HEK293 (cell line): ENCODE data around the gene MAS1.

Experiments
- CTCF ChIA-PET: fragments of 350-600 bp; formaldehyde crosslinking; extraction: SDS; loops from one replicate; lab custom pipeline; 2021; ENCODE audit warnings: antibody characterized with exemption; lab: Yijun Ruan, JAX
- POLR2A ChIA-PET: fragments of 300-600 bp; formaldehyde crosslinking; extraction: SDS; loops from one replicate; lab custom pipeline; 2020; ENCODE audit warnings: antibody characterized with exemption, inconsistent platforms; lab: Yijun Ruan, JAX
- H3K27ac ChIP-seq: fragments of 200-500 bp; sonication (Bioruptor generic); 2 replicates; pipeline ENCODE4 v1.5.1; 2014; ENCODE audit warnings: low read depth, low read length, control low read depth, inconsistent platforms; ENCODE audit errors: extremely low read depth
- H3K36me3 ChIP-seq, 2 experiments: fragments of 200-500 bp in 1 of 2; sonication (Bioruptor generic) in 1 of 2; 1 replicate in 1 of 2; 2 replicates in 1 of 2; pipeline ENCODE4 v1.5.1; 2014 to 2017; ENCODE audit warnings: inconsistent platforms in 2 of 2, low read length in 2 of 2; ENCODE audit not compliant: control insufficient read depth in 2 of 2, insufficient read depth in 1 of 2
- H3K4me1 ChIP-seq: fragments of 200-500 bp; sonication (Bioruptor generic); 2 replicates; pipeline ENCODE4 v1.5.1; 2014; ENCODE audit warnings: mild to moderate bottlenecking, low read length, inconsistent platforms; ENCODE audit not compliant: control insufficient read depth, insufficient read depth
- H3K4me3 ChIP-seq: 2 replicates; pipeline ENCODE4 v1.5.1; 2011; ENCODE audit warnings: low read depth, mild to moderate bottlenecking, control low read depth, low read length, moderate library complexity
- H3K9me3 ChIP-seq: fragments of 200-500 bp; sonication (Bioruptor generic); 2 replicates; pipeline ENCODE4 v1.5.1; 2014; ENCODE audit warnings: low read depth, low read length, inconsistent platforms; ENCODE audit not compliant: control insufficient read depth, insufficient read depth
- HOXA7 ChIP-seq: sonication (generic); formaldehyde crosslinking; IDR thresholded peaks from 2 replicates; pipeline ENCODE4 v1.8.1; 2022; ENCODE audit warnings: missing genetic modification reagents, borderline replicate concordance
- KLF16 ChIP-seq: fragments of 450-650 bp; formaldehyde crosslinking; IDR thresholded peaks from 2 replicates; pipeline ENCODE4 v1.5.1; 2017; ENCODE audit warnings: missing biosample characterization, missing genetic modification characterization
- REPIN1 ChIP-seq: fragments of 450-650 bp; formaldehyde crosslinking; IDR thresholded peaks from 2 replicates; pipeline ENCODE4 v1.5.1; 2017; ENCODE audit warnings: missing biosample characterization, missing genetic modification characterization, low read depth
- ZNF10 ChIP-seq: fragments of 450-650 bp; formaldehyde crosslinking; IDR thresholded peaks from 2 replicates; pipeline ENCODE4 v1.5.1; 2017; ENCODE audit warnings: missing biosample characterization, missing genetic modification characterization
- ZNF121 ChIP-seq: fragments of 450-650 bp; formaldehyde crosslinking; IDR thresholded peaks from 2 replicates; pipeline ENCODE4 v1.5.1; 2016; ENCODE audit warnings: missing biosample characterization, missing genetic modification characterization
- ZNF175 ChIP-seq: fragments of 450-650 bp; formaldehyde crosslinking; IDR thresholded peaks from 2 replicates; pipeline ENCODE4 v1.5.1; 2016; ENCODE audit warnings: missing biosample characterization, missing genetic modification characterization
- ZNF211 ChIP-seq: fragments of 450-650 bp; formaldehyde crosslinking; IDR thresholded peaks from 2 replicates; pipeline ENCODE4 v1.5.1; 2016; ENCODE audit warnings: low read depth, missing biosample characterization, missing genetic modification characterization
- ZNF335 ChIP-seq: fragments of 450-650 bp; formaldehyde crosslinking; conservative IDR thresholded peaks from 2 replicates; pipeline ENCODE4 v1.5.1; 2016; ENCODE audit warnings: missing biosample characterization, missing genetic modification characterization
- ZNF549 ChIP-seq: fragments of 450-650 bp; IDR thresholded peaks from 2 replicates; pipeline ENCODE4 v1.5.1; 2018; ENCODE audit warnings: missing biosample characterization, missing genetic modification characterization, mild to moderate bottlenecking, inconsistent platforms, moderate library complexity
- ZNF585B ChIP-seq: fragments of 450-650 bp; formaldehyde crosslinking; IDR thresholded peaks from 2 replicates; pipeline ENCODE4 v1.5.1; 2016; ENCODE audit warnings: missing biosample characterization, missing genetic modification characterization
- ZNF664 ChIP-seq: fragments of 450-650 bp; formaldehyde crosslinking; IDR thresholded peaks from 2 replicates; pipeline ENCODE4 v1.5.1; 2016; ENCODE audit warnings: missing biosample characterization, missing genetic modification characterization
- ZNF768 ChIP-seq: fragments of 450-650 bp; formaldehyde crosslinking; IDR thresholded peaks from 2 replicates; pipeline ENCODE4 v1.5.1; 2018; ENCODE audit warnings: missing biosample characterization, mild to moderate bottlenecking, missing genetic modification characterization
- TF ChIP-seq, protein P1 (sequence below): fragments of 450-650 bp; formaldehyde crosslinking; IDR thresholded peaks from 2 replicates; pipeline ENCODE4 v1.5.1; 2016; ENCODE audit warnings: missing biosample characterization, missing genetic modification characterization, low read depth
- TF ChIP-seq, protein P2 (sequence below): fragments of 450-650 bp; formaldehyde crosslinking; IDR thresholded peaks from 2 replicates; pipeline ENCODE4 v1.5.1; 2016; ENCODE audit warnings: missing biosample characterization, missing genetic modification characterization
- TF ChIP-seq, protein P3 (sequence below): fragments of 450-650 bp; formaldehyde crosslinking; IDR thresholded peaks from 2 replicates; pipeline ENCODE4 v1.5.1; 2016; ENCODE audit warnings: missing biosample characterization, missing genetic modification characterization
- TF ChIP-seq, protein P4 (sequence below): fragments of 450-650 bp; formaldehyde crosslinking; IDR thresholded peaks from 2 replicates; pipeline ENCODE4 v1.5.1; 2016; ENCODE audit warnings: missing biosample characterization, missing genetic modification characterization, low read depth
- TF ChIP-seq, protein P5 (sequence below): fragments of 450-650 bp; formaldehyde crosslinking; IDR thresholded peaks from 2 replicates; pipeline ENCODE4 v1.5.1; 2016; ENCODE audit warnings: missing biosample characterization, missing genetic modification characterization
- TF ChIP-seq, protein P6 (sequence below): fragments of 450-650 bp; formaldehyde crosslinking; IDR thresholded peaks from 2 replicates; pipeline ENCODE4 v1.5.1; 2017; ENCODE audit warnings: missing biosample characterization, missing genetic modification characterization

MAS1 gene

DNA sequence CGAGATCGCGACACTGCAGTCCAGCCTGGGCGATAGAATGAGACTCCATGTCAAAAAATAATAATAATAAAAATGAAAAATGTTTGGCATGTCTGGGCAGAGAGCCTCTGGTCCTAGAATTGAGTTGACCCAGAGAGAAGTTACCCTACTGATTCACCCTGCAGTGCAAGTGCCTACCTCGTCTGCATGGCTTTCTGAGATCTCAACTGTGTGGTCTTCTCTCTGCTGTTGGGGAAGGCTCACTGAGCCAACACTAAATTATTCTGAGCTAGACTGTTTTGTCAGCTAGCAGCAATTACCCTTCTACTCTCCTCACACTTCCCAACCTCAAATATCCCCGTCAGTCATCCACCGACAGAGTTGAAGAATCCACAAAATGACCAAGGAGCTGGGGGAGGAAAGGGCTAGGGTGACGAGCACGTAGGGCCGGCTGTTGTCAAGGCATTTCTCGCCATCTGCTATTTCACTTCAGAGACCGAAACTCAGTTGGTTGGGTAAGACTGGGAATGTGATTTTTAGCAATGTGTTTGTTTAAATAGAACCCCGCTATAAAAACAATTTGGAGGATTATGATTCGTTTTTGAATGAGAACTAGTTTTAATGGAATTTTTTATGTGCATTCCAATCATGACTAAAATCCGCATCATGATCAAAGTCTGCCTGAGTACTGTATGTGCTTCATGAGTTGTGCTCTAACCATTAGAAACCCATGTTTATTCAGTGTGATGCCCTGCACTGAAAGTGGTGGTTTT, 9.4 kb downstream of the MAS1 start:
- H3K4me3 ChIP-seq: no peak overlapping the region
- TF ChIP-seq ZNF10 (no peak), ZNF768 (tag by site-specific recombination) (no peak), ZNF335 (tag by site-specific recombination) (no peak), ZNF585B (tag by site-specific recombination) (no peak), ZNF664 (tag by site-specific recombination) (no peak), ZNF121 (no peak), ZNF549 (tag by site-specific recombination) (no peak)
- TF ChIP-seq, protein P1, sequence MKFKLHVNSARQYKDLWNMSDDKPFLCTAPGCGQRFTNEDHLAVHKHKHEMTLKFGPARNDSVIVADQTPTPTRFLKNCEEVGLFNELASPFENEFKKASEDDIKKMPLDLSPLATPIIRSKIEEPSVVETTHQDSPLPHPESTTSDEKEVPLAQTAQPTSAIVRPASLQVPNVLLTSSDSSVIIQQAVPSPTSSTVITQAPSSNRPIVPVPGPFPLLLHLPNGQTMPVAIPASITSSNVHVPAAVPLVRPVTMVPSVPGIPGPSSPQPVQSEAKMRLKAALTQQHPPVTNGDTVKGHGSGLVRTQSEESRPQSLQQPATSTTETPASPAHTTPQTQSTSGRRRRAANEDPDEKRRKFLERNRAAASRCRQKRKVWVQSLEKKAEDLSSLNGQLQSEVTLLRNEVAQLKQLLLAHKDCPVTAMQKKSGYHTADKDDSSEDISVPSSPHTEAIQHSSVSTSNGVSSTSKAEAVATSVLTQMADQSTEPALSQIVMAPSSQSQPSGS (tag by site-specific recombination): no peak
- POLR2A ChIA-PET: no interaction called here
- H3K4me1 ChIP-seq: no peaks in the 10 kb centered on the region
- H3K27ac ChIP-seq: no peak overlapping the region
- CTCF ChIA-PET: interaction anchor here (1.2 kb wide), 1 partner anchor 555 kb away, joined by 3 read pairs; no protein-coding TSS in a partner anchor
- no peaks in the 10 kb centered on the region for H3K9me3 ChIP-seq
- H3K36me3 ChIP-seq: no peaks in the 10 kb centered on the region

DNA sequence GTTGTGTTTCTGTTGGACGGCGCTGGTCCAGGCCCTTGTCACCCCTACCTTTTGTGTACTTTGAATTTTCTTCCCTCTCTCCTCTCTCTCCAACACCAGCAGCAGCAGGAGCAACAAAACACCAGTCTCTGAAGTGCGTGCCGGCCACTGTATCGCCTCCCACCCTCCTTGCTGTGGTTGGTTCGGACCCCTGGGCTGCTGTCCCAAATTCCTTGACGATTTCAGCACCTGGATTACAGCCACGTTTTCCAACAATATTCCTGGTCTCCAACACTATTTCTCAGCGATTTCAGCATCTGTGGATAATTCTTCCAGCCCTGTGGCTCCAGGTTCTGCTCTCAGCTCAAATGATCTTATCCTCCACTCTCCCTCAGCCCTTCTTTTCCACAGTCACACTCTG, 11.8 kb downstream of the MAS1 start:
- no peak overlapping the region for H3K27ac ChIP-seq
- H3K9me3 ChIP-seq: no peaks in the 10 kb centered on the region
- ChIA-PET CTCF (no interaction called here), POLR2A (no interaction called here)
- no peaks in the 10 kb centered on the region for H3K4me1 ChIP-seq
- no peak overlapping the region for H3K4me3 ChIP-seq
- no peaks in the 10 kb centered on the region for H3K36me3 ChIP-seq
- TF ChIP-seq, protein P2, sequence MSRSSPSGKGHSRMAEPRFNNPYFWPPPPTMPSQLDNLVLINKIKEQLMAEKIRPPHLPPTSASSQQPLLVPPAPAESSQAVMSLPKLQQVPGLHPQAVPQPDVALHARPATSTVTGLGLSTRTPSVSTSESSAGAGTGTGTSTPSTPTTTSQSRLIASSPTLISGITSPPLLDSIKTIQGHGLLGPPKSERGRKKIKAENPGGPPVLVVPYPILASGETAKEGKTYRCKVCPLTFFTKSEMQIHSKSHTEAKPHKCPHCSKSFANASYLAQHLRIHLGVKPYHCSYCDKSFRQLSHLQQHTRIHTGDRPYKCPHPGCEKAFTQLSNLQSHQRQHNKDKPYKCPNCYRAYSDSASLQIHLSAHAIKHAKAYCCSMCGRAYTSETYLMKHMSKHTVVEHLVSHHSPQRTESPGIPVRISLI (tag by site-specific recombination): no peak
- TF ChIP-seq ZNF211 (tag by site-specific recombination): no peak

DNA sequence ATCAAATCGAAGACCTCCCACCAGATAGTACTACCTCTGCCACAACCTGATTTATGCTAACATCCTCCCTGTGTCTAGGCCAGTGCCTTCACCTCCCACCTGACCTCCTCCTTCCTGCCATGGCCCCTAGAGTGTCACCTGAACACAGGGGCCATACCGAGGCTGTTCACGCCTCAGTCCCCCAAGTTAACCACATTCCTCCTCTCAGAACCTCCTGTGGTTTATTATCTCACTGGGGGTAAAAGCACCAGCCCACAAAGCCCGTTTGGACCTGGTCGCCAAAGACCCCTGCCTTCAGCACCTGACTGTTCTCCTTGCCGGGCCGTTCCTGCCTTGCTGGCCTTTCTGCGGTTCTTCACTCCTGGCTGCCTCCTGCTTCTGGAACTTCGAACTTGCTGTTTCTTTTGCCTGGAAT, 13.7 kb downstream of the MAS1 start:
- no peaks in the 10 kb centered on the region for H3K36me3 ChIP-seq
- POLR2A ChIA-PET: no interaction called here
- no peak overlapping the region for H3K27ac ChIP-seq
- no peaks in the 10 kb centered on the region for H3K4me1 ChIP-seq
- no peak overlapping the region for H3K4me3 ChIP-seq
- H3K9me3 ChIP-seq: no peaks in the 10 kb centered on the region
- CTCF ChIA-PET: no interaction called here
- TF ChIP-seq ZNF175 (tag by site-specific recombination) (no peak), KLF16 (no peak), REPIN1 (tag by site-specific recombination) (no peak), HOXA7 (CRISPR knock-in tag) (no peak)
- TF ChIP-seq, protein P3, sequence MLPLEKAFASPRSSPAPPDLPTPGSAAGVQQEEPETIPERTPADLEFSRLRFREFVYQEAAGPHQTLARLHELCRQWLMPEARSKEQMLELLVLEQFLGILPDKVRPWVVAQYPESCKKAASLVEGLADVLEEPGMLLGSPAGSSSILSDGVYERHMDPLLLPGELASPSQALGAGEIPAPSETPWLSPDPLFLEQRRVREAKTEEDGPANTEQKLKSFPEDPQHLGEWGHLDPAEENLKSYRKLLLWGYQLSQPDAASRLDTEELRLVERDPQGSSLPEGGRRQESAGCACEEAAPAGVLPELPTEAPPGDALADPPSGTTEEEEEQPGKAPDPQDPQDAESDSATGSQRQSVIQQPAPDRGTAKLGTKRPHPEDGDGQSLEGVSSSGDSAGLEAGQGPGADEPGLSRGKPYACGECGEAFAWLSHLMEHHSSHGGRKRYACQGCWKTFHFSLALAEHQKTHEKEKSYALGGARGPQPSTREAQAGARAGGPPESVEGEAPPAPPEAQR (tag by site-specific recombination): no peak
- TF ChIP-seq, protein P4, sequence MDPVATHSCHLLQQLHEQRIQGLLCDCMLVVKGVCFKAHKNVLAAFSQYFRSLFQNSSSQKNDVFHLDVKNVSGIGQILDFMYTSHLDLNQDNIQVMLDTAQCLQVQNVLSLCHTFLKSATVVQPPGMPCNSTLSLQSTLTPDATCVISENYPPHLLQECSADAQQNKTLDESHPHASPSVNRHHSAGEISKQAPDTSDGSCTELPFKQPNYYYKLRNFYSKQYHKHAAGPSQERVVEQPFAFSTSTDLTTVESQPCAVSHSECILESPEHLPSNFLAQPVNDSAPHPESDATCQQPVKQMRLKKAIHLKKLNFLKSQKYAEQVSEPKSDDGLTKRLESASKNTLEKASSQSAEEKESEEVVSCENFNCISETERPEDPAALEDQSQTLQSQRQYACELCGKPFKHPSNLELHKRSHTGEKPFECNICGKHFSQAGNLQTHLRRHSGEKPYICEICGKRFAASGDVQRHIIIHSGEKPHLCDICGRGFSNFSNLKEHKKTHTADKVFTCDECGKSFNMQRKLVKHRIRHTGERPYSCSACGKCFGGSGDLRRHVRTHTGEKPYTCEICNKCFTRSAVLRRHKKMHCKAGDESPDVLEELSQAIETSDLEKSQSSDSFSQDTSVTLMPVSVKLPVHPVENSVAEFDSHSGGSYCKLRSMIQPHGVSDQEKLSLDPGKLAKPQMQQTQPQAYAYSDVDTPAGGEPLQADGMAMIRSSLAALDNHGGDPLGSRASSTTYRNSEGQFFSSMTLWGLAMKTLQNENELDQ (tag by site-specific recombination): no peak
- TF ChIP-seq, protein P5, sequence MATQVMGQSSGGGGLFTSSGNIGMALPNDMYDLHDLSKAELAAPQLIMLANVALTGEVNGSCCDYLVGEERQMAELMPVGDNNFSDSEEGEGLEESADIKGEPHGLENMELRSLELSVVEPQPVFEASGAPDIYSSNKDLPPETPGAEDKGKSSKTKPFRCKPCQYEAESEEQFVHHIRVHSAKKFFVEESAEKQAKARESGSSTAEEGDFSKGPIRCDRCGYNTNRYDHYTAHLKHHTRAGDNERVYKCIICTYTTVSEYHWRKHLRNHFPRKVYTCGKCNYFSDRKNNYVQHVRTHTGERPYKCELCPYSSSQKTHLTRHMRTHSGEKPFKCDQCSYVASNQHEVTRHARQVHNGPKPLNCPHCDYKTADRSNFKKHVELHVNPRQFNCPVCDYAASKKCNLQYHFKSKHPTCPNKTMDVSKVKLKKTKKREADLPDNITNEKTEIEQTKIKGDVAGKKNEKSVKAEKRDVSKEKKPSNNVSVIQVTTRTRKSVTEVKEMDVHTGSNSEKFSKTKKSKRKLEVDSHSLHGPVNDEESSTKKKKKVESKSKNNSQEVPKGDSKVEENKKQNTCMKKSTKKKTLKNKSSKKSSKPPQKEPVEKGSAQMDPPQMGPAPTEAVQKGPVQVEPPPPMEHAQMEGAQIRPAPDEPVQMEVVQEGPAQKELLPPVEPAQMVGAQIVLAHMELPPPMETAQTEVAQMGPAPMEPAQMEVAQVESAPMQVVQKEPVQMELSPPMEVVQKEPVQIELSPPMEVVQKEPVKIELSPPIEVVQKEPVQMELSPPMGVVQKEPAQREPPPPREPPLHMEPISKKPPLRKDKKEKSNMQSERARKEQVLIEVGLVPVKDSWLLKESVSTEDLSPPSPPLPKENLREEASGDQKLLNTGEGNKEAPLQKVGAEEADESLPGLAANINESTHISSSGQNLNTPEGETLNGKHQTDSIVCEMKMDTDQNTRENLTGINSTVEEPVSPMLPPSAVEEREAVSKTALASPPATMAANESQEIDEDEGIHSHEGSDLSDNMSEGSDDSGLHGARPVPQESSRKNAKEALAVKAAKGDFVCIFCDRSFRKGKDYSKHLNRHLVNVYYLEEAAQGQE (tag by site-specific recombination): no peak
- TF ChIP-seq, protein P6, sequence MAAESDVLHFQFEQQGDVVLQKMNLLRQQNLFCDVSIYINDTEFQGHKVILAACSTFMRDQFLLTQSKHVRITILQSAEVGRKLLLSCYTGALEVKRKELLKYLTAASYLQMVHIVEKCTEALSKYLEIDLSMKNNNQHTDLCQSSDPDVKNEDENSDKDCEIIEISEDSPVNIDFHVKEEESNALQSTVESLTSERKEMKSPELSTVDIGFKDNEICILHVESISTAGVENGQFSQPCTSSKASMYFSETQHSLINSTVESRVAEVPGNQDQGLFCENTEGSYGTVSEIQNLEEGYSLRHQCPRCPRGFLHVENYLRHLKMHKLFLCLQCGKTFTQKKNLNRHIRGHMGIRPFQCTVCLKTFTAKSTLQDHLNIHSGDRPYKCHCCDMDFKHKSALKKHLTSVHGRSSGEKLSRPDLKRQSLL (tag by site-specific recombination): no peak
